HepG2 (cell line): ENCODE results near the gene FTL. TPM values are rescaled to one million over a fixed set of nuclear protein-coding genes. Genes with fewer than 3 reads are reported as not detected.

Experiments used
- ATF1 ChIP-seq: IDR thresholded peaks from 2 replicates; pipeline ENCODE4 v1.6.1; 2016; ENCODE audit warnings: mild to moderate bottlenecking, control low read depth
- BORCS8-MEF2B ChIP-seq: sonication (generic); formaldehyde crosslinking; IDR thresholded peaks from 2 replicates; pipeline ENCODE4 v1.8.0; 2022; ENCODE audit warnings: mild to moderate bottlenecking, missing genetic modification reagents
- FOXA3 ChIP-seq: IDR thresholded peaks from 2 replicates; pipeline ENCODE4 v1.6.1; 2016; ENCODE audit warnings: missing genetic modification reagents, missing compliant biosample characterization
- HDAC1 ChIP-seq: sonication (generic); formaldehyde crosslinking; IDR thresholded peaks from 2 replicates; pipeline ENCODE4 v1.5.1; 2020; ENCODE audit warnings: mild to moderate bottlenecking, missing genetic modification reagents
- HOXA9 ChIP-seq: sonication (generic); formaldehyde crosslinking; IDR thresholded peaks from 2 replicates; pipeline ENCODE4 v1.8.1; 2022; ENCODE audit warnings: missing genetic modification reagents, mild to moderate bottlenecking, moderate library complexity, borderline replicate concordance
- KDM5A ChIP-seq: fragments of 200-600 bp; sonication (generic); IDR thresholded peaks from 2 replicates; pipeline ENCODE4 v1.7.0; 2018; ENCODE audit warnings: antibody characterized with exemption, mild to moderate bottlenecking, low read length, borderline replicate concordance
- MED8 ChIP-seq: sonication (generic); formaldehyde crosslinking; IDR thresholded peaks from 2 replicates; pipeline ENCODE4 v1.8.1; 2023; ENCODE audit warnings: mild to moderate bottlenecking, missing genetic modification reagents; ENCODE audit not compliant: insufficient replicate concordance
- PCBP2 ChIP-seq: fragments of 200-400 bp; formaldehyde crosslinking; optimal IDR thresholded peaks from 2 replicates; pipeline ENCODE3; 2018; ENCODE audit warnings: low read length, low read depth; ENCODE audit not compliant: poor library complexity, severe bottlenecking
- RNF2 ChIP-seq: fragments of 450-650 bp; conservative IDR thresholded peaks from 2 replicates; pipeline ENCODE4 v1.6.1; 2016; ENCODE audit warnings: low read depth
- SAP130 ChIP-seq: IDR thresholded peaks from 2 replicates; pipeline ENCODE4 v1.6.1; 2016; ENCODE audit warnings: low read depth
- SPEN ChIP-seq: sonication (generic); formaldehyde crosslinking; IDR thresholded peaks from 2 replicates; pipeline ENCODE4 v1.5.1; 2020; ENCODE audit warnings: low read depth, mild to moderate bottlenecking, missing genetic modification reagents
- THYN1 ChIP-seq: sonication (generic); formaldehyde crosslinking; IDR thresholded peaks from 2 replicates; pipeline ENCODE4 v1.8.1; 2023; ENCODE audit warnings: low read depth, mild to moderate bottlenecking, moderate library complexity, missing genetic modification reagents, borderline replicate concordance
- ZBTB1 ChIP-seq: sonication (generic); formaldehyde crosslinking; IDR thresholded peaks from 2 replicates; pipeline ENCODE4 v1.4.0; 2020; ENCODE audit warnings: missing genetic modification reagents, borderline replicate concordance
- ZFP82 ChIP-seq: sonication (generic); formaldehyde crosslinking; IDR thresholded peaks from 2 replicates; pipeline ENCODE4 v1.5.1; 2020; ENCODE audit warnings: mild to moderate bottlenecking, missing genetic modification reagents, borderline replicate concordance
- ZNF138 ChIP-seq: sonication (generic); formaldehyde crosslinking; IDR thresholded peaks from 2 replicates; pipeline ENCODE4 v1.5.0; 2020; ENCODE audit warnings: mild to moderate bottlenecking, low read depth, missing genetic modification reagents
- ZNF225 ChIP-seq: sonication (generic); formaldehyde crosslinking; IDR thresholded peaks from 2 replicates; pipeline ENCODE4 v1.4.0; 2020; ENCODE audit warnings: mild to moderate bottlenecking, missing genetic modification reagents
- ZNF354B ChIP-seq: sonication (generic); formaldehyde crosslinking; IDR thresholded peaks from 2 replicates; pipeline ENCODE4 v1.8.0; 2022; ENCODE audit warnings: mild to moderate bottlenecking, missing genetic modification reagents
- ZNF557 ChIP-seq: sonication (generic); formaldehyde crosslinking; IDR thresholded peaks from 2 replicates; pipeline ENCODE4 v1.4.0; 2020; ENCODE audit warnings: missing genetic modification reagents
- ZNF572 ChIP-seq: sonication (generic); formaldehyde crosslinking; IDR thresholded peaks from 2 replicates; pipeline ENCODE4 v1.5.1; 2020; ENCODE audit warnings: mild to moderate bottlenecking, missing genetic modification reagents
- ZNF710 ChIP-seq: sonication (generic); formaldehyde crosslinking; IDR thresholded peaks from 2 replicates; pipeline ENCODE4 v1.5.0; 2020; ENCODE audit warnings: mild to moderate bottlenecking, missing genetic modification reagents, borderline replicate concordance
- ZNF879 ChIP-seq: sonication (generic); formaldehyde crosslinking; IDR thresholded peaks from 2 replicates; pipeline ENCODE4 v1.8.1; 2023; ENCODE audit warnings: missing genetic modification reagents
- ZSCAN31 ChIP-seq: sonication (generic); formaldehyde crosslinking; IDR thresholded peaks from 2 replicates; pipeline ENCODE4 v1.5.0; 2020; ENCODE audit warnings: low read depth, mild to moderate bottlenecking, missing genetic modification reagents
- ZSCAN9 ChIP-seq: IDR thresholded peaks from 2 replicates; pipeline ENCODE4 v1.6.1; 2016; ENCODE audit warnings: borderline replicate concordance
- polyA plus RNA-seq, 8 experiments: library from polyadenylated mRNA; depleted of rRNA in 3 of 8; stranded (reverse) in 7 of 8; unstranded in 1 of 8; fragments of >200 nt; fragmentation: Illumina TruSeq in 4 of 8; extraction: Trizol in 4 of 8; gene quantifications; 2 replicates each; pipeline versions ENCODE4 v1.2.1 to v1.2.3, GENCODE V29; 2011 to 2016; ENCODE audit warnings: low read depth in 4 of 8, missing spikeins in 1 of 8, mixed read lengths in 1 of 8; ENCODE audit not compliant: insufficient read depth in 1 of 8
- total RNA-seq, 5 experiments: library from RNA; depleted of rRNA; stranded (reverse); fragments of >200 nt; fragmentation: Illumina TruSeq; extraction: Trizol; gene quantifications; 2 replicates each; pipeline ENCODE4 v1.2.3, GENCODE V29; 2016; ENCODE audit warnings: low read depth in 1 of 5
- TF ChIP-seq, protein P1 (sequence below): sonication (generic); formaldehyde crosslinking; IDR thresholded peaks from 2 replicates; pipeline ENCODE4 v1.4.0; 2020; ENCODE audit warnings: mild to moderate bottlenecking, missing genetic modification reagents
- TF ChIP-seq, protein P2 (sequence below), 2 experiments: sonication (generic) in 1 of 2; formaldehyde crosslinking in 1 of 2; IDR thresholded peaks; 2 replicates each; pipeline versions ENCODE4 v1.5.1 to v1.6.1; 2011 to 2020; ENCODE audit warnings: borderline replicate concordance in 1 of 2, low read depth in 1 of 2, low read length in 1 of 2, mild to moderate bottlenecking in 1 of 2, missing genetic modification reagents in 1 of 2, moderate library complexity in 1 of 2

The FTL gene
- total and polyA plus RNA-seq, 2 of the 13 experiments (the other 11 are each of a cell fraction or from before 2014, with no cell fraction given), result 2,721 to 8,800 TPM

GRCh38 chr19:48993175-48994034 is 28.3 kb downstream of the FTL start, which contains the start of the genes GYS1 and RUVBL2 (continued):
- TF ChIP-seq FOXA3 (CRISPR knock-in tag) (peak; percentile 20), ZFP82 (0 out of 2 replicates have a peak, but pooled peaks have one; percentile 61), ATF1 (CRISPR knock-in tag) (peak; percentile 84), PCBP2 (no peak), BORCS8-MEF2B (CRISPR knock-in tag) (no peak), HDAC1 (peak; percentile 70), ZNF138 (0 out of 2 replicates have a peak, but pooled peaks have one; percentile 56), ZSCAN9 (peak; percentile 51), MED8 (CRISPR knock-in tag) (no peak), THYN1 (CRISPR knock-in tag) (no peak), ZNF557 (no peak), ZNF879 (CRISPR knock-in tag) (no peak), RNF2 (no peak), ZNF225 (CRISPR knock-in tag) (0 out of 2 replicates have a peak, but pooled peaks have one; percentile 30), ZNF710 (CRISPR knock-in tag) (no peak), HOXA9 (CRISPR knock-in tag) (no peak), SAP130 (CRISPR knock-in tag) (peak; percentile 73), ZBTB1 (CRISPR knock-in tag) (no peak), ZNF572 (CRISPR knock-in tag) (no peak), KDM5A (peak; percentile 87; the same call in 1 of the 2 replicates), ZNF354B (CRISPR knock-in tag) (no peak), SPEN (CRISPR knock-in tag) (peak; percentile 42), ZSCAN31 (CRISPR knock-in tag) (no peak)
- TF ChIP-seq, protein P1, sequence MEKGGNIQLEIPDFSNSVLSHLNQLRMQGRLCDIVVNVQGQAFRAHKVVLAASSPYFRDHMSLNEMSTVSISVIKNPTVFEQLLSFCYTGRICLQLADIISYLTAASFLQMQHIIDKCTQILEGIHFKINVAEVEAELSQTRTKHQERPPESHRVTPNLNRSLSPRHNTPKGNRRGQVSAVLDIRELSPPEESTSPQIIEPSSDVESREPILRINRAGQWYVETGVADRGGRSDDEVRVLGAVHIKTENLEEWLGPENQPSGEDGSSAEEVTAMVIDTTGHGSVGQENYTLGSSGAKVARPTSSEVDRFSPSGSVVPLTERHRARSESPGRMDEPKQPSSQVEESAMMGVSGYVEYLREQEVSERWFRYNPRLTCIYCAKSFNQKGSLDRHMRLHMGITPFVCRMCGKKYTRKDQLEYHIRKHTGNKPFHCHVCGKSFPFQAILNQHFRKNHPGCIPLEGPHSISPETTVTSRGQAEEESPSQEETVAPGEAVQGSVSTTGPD (CRISPR knock-in tag), result no peak
- TF ChIP-seq, protein P2, sequence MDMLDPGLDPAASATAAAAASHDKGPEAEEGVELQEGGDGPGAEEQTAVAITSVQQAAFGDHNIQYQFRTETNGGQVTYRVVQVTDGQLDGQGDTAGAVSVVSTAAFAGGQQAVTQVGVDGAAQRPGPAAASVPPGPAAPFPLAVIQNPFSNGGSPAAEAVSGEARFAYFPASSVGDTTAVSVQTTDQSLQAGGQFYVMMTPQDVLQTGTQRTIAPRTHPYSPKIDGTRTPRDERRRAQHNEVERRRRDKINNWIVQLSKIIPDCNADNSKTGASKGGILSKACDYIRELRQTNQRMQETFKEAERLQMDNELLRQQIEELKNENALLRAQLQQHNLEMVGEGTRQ (IDR thresholded peaks at IDR 0.05; ENCODE audit: low read depth, low read length), result no peak
- TF ChIP-seq, protein P2 (CRISPR knock-in tag; IDR thresholded peaks at IDR 0.05; ENCODE audit: borderline replicate concordance), result no peak
